T follicular helper cell (primary cell): ENCODE results near the gene TPST1.
"Not testable (repeated sequence)": the region's sequence is repeated elsewhere in the genome, so short reads cannot be mapped to it uniquely, and the experiment has no call there.

Source experiments
- DNase-seq: peaks from one replicate; pipeline ENCODE4 v3.0.0-alpha.2; 2020; ENCODE audit warnings: low read depth
- total RNA-seq, 2 experiments: gene quantifications; one replicate each; lab custom pipeline; 2026; lab: John Stamatoyannopoulos, UW

TPST1 gene
- 1.3 to 1.4 reads per million in 2 experiments for total RNA-seq

- peak; percentile 53 for DNase-seq
These were observed at the start of gene TPST1 for GRCh38 chr7:66204822-66205740. TPST1 (plus strand) TSS chr7:66205334; CDS start chr7:66240426, 35,092 bp downstream.

- not testable (repeated sequence) for DNase-seq
These were observed 49.1 kb upstream of the TPST1 start for GRCh38 chr7:66156035-66156434.

GRCh38 chr7:66157060-66157459 lies 48.1 kb upstream of the TPST1 start:
- DNase-seq = no peak

- no peak for DNase-seq
These were observed 42.5 kb upstream of the TPST1 start for GRCh38 chr7:66162622-66163021.

- no peak for DNase-seq
These were observed 41.9 kb upstream of the TPST1 start for GRCh38 chr7:66163186-66163610.

- no peak for DNase-seq
These were observed 40.8 kb upstream of the TPST1 start for GRCh38 chr7:66164356-66164755.

- no peak for DNase-seq
These were observed 37.3 kb upstream of the TPST1 start for GRCh38 chr7:66167773-66168387.

- DNase-seq = no peak
These were observed 35.5 kb upstream of the TPST1 start for GRCh38 chr7:66169616-66170015.

- no peak for DNase-seq
These were observed 34.6 kb upstream of the TPST1 start for GRCh38 chr7:66170309-66171231.

- DNase-seq = not testable (repeated sequence)
These were observed 32.4 kb upstream of the TPST1 start for GRCh38 chr7:66172536-66173401.

- no peak for DNase-seq
These were observed 31.3 kb upstream of the TPST1 start for GRCh38 chr7:66173856-66174255.

GRCh38 chr7:66175006-66175405 lies 30.1 kb upstream of the TPST1 start:
- not testable (repeated sequence) for DNase-seq

- DNase-seq = no peak
These were observed 28.2 kb upstream of the TPST1 start for GRCh38 chr7:66176914-66177313.

GRCh38 chr7:66178258-66178657 lies 26.9 kb upstream of the TPST1 start:
- no peak for DNase-seq

- DNase-seq = no peak
These were observed 23.8 kb upstream of the TPST1 start for GRCh38 chr7:66181329-66181728.

- DNase-seq = no peak
These were observed 23.3 kb upstream of the TPST1 start for GRCh38 chr7:66181845-66182244.

GRCh38 chr7:66182920-66183319 lies 22.2 kb upstream of the TPST1 start:
- no peak for DNase-seq

GRCh38 chr7:66183700-66184099 lies 21.4 kb upstream of the TPST1 start:
- DNase-seq = no peak

GRCh38 chr7:66185680-66186187 lies 19.4 kb upstream of the TPST1 start:
- DNase-seq = no peak

- DNase-seq = no peak
These were observed 18.1 kb upstream of the TPST1 start for GRCh38 chr7:66186991-66187390.

- no peak for DNase-seq
These were observed 17.2 kb upstream of the TPST1 start for GRCh38 chr7:66187905-66188304.
